Spleen (tissue), 11 donors: ENCODE results near the gene NOL9. TPM values are rescaled to one million over a fixed set of nuclear protein-coding genes. Genes with fewer than 3 reads are reported as not detected.

Source experiments
- DNase-seq: peaks from one replicate; pipeline ENCODE4 v3.0.0-alpha.2; 2020
- H3K27ac ChIP-seq, 8 donors: fragments of 200-600 bp; sonication (generic) in 7 of 8; 1 replicate in 4 of 8; 2 replicates in 4 of 8; pipeline versions ENCODE4 v1.5.0 to v1.8.0; 2016 to 2021; ENCODE audit warnings: inconsistent platforms in 4 of 8, mild to moderate bottlenecking in 4 of 8, moderate library complexity in 1 of 8
- H3K27me3 ChIP-seq, 7 donors: fragments of 200-600 bp; sonication (generic) in 6 of 7; replicated peaks in 1 of 7; 1 replicate in 4 of 7; 2 replicates in 3 of 7; pipeline versions ENCODE4 v1.5.0 to v1.8.0; 2016 to 2021; ENCODE audit warnings: inconsistent platforms in 3 of 7, mild to moderate bottlenecking in 1 of 7
- H3K36me3 ChIP-seq, 6 donors: fragments of 200-600 bp; sonication (generic) in 5 of 6; 1 replicate in 4 of 6; 2 replicates in 2 of 6; pipeline versions ENCODE4 v1.5.0 to v1.8.0; 2016 to 2021; ENCODE audit warnings: inconsistent platforms in 2 of 6
- H3K4me1 ChIP-seq, 6 donors: fragments of 200-600 bp; sonication (generic) in 5 of 6; 1 replicate in 3 of 6; 2 replicates in 3 of 6; pipeline versions ENCODE4 v1.5.0 to v1.8.0; 2016 to 2021; ENCODE audit warnings: inconsistent platforms in 3 of 6
- H3K4me3 ChIP-seq, 8 donors: fragments of 200-600 bp; sonication (generic) in 7 of 8; 1 replicate in 4 of 8; 2 replicates in 4 of 8; pipeline versions ENCODE4 v1.5.0 to v1.8.0; 2016 to 2021; ENCODE audit warnings: inconsistent platforms in 4 of 8, mild to moderate bottlenecking in 4 of 8, moderate library complexity in 2 of 8
- H3K9me3 ChIP-seq, 8 donors: fragments of 200-600 bp; sonication (generic) in 7 of 8; 1 replicate in 4 of 8; 2 replicates in 4 of 8; pipeline versions ENCODE4 v1.5.0 to v1.8.0; 2016 to 2021; ENCODE audit warnings: inconsistent platforms in 4 of 8
- POLR2A ChIP-seq, 3 donors: fragments of 450-650 bp; IDR thresholded peaks; one replicate each; pipeline ENCODE4 v1.5.1; 2017; ENCODE audit warnings: antibody characterized with exemption in 3 of 3, mild to moderate bottlenecking in 1 of 3
- POLR2AphosphoS5 ChIP-seq, 3 donors: sonication (generic); formaldehyde crosslinking; IDR thresholded peaks; one replicate each; pipeline ENCODE4 v1.5.1; 2017; ENCODE audit warnings: antibody characterized with exemption in 3 of 3
- WGBS, 5 donors: extraction: QIAGEN DNeasy Blood & Tissue Kit in 3 of 5; methylation state at CpG; one replicate each; pipeline versions ENCODE4 v1.1.5 to v1.1.7; 2013 to 2018; 5-methylcytosine and 5-hydroxymethylcytosine counted together
- intact Hi-C: fragments of 100-400 bp; cut with DNase I; formaldehyde crosslinking; loops from one replicate; pipeline ENCODE4 v1.15.0; 2023; ENCODE audit warnings: low total_unique reads
- polyA plus RNA-seq, 3 donors: library from polyadenylated mRNA; stranded (reverse); fragments of 200-250 nt; gene quantifications; one replicate each; pipeline ENCODE4 v1.2.1, GENCODE V29; 2013
- total RNA-seq, 7 donors: library from RNA; depleted of rRNA in 3 of 7; stranded (reverse); fragments of >200 nt in 3 of 7; fragmentation: NEBNext Ultra II Directional in 4 of 7; extraction: Animal tissue kit (Norgen Biotek cat#: 25700) in 4 of 7; gene quantifications; one replicate each; pipeline versions ENCODE4 v1.1.0 to v1.2.1, GENCODE V29; 2016 to 2021
- TF ChIP-seq, protein P1 (sequence below), 11 experiments: fragments of 200-600 bp in 7 of 11; fragments of 450-650 bp in 4 of 11; sonication (generic) in 4 of 11; IDR thresholded peaks in 8 of 11; conservative IDR thresholded peaks in 3 of 11; 1 replicate in 7 of 11; 2 replicates in 4 of 11; pipeline versions ENCODE4 v1.4.0 to v1.8.0; 2016 to 2021; ENCODE audit warnings: antibody characterized with exemption in 11 of 11, inconsistent platforms in 4 of 11, mild to moderate bottlenecking in 1 of 11
- donor health status: healthy with polysubstance abuse.
- donor health status: DM: no; HTN: no; CAD: no; lungs with moderate emphysema.
- donor health status: DM: no; HTN: no; CAD: no.
- donor health status: Bipolar disorder and iron deficiency.
- donor health status: healthy.
- donor health status: DM: no; HTN: no; CAD: no.
- donor health status: DM: yes; HTN: yes; CAD: no.

NOL9 gene
- total and polyA plus RNA-seq, 10 donors: 4.2 to 55.2 (median 41.2) TPM

- no peaks in the 10 kb centered on the region for H3K36me3 ChIP-seq
- intact Hi-C loops: no loop called here
- TF ChIP-seq POLR2A (IDR thresholded peaks at IDR 0.05): no peak
- H3K4me1 ChIP-seq: peaks cover 0 to 29% (median 17%) of the 10 kb centered on the region in 6 donors
- peaks cover 0 to 15% (median 0%) of the 10 kb centered on the region in 7 donors for H3K27me3 ChIP-seq
- WGBS, 5 donors: 83 to 87% (median 85%) methylated on average over 8 to 11 of the region's 11 CpGs
- no peak overlapping the region for H3K27ac ChIP-seq
- no peak for DNase-seq
- H3K4me3 ChIP-seq: no peak overlapping the region
- H3K9me3 ChIP-seq: no peaks in the 10 kb centered on the region
Measured at GRCh38 chr1:6508816-6509189, 45.5 kb downstream of the NOL9 start.

DNA sequence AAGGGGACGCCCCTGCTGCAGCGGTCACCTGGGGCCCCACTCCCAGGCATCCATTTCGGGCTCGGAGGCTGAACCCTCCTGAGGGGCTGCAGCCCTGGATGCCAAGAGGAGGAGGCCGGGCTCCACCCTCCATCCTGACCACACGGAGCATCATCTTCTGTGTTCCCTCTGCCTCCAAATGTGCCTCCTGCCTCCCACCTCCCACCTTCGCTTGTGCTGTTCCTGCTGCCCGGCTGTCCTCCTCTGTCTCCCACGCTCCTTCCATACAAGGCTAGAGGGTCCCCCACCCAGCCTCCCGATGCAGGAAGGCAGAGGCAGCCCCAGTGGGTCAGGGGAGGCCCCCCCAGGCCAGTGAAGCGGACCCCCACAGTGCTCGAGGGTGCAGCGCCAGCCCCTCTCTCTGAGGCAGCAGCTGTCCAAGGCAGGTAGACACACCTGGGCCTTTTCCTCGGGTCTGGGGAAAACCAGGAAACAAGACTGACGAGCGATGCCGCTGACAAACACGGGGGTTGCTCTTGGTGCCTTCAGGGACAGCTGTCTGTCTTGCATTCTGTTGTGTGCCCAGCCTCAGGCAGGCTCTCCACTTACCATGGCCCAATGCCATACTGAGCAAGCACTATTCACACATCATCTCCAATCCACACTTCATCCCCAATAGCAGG is 46.0 kb downstream of the NOL9 start:
- H3K9me3 ChIP-seq: no peaks in the 10 kb centered on the region
- H3K4me3 ChIP-seq: no peak overlapping the region
- peaks cover 0 to 31% (median 17%) of the 10 kb centered on the region in 6 donors for H3K4me1 ChIP-seq
- no peak for DNase-seq
- H3K36me3 ChIP-seq: no peaks in the 10 kb centered on the region
- 82 to 91% (median 85%) methylated on average over 13 to 18 of the region's 18 CpGs for WGBS, 5 donors
- TF ChIP-seq POLR2AphosphoS5 (IDR thresholded peaks at IDR 0.05): no peak
- no peak for TF ChIP-seq POLR2A (IDR thresholded peaks at IDR 0.05)
- TF ChIP-seq, protein P1, sequence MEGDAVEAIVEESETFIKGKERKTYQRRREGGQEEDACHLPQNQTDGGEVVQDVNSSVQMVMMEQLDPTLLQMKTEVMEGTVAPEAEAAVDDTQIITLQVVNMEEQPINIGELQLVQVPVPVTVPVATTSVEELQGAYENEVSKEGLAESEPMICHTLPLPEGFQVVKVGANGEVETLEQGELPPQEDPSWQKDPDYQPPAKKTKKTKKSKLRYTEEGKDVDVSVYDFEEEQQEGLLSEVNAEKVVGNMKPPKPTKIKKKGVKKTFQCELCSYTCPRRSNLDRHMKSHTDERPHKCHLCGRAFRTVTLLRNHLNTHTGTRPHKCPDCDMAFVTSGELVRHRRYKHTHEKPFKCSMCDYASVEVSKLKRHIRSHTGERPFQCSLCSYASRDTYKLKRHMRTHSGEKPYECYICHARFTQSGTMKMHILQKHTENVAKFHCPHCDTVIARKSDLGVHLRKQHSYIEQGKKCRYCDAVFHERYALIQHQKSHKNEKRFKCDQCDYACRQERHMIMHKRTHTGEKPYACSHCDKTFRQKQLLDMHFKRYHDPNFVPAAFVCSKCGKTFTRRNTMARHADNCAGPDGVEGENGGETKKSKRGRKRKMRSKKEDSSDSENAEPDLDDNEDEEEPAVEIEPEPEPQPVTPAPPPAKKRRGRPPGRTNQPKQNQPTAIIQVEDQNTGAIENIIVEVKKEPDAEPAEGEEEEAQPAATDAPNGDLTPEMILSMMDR (IDR thresholded peaks at IDR 0.05 in 8 of 11, conservative IDR thresholded peaks at IDR 0.05 in 3 of 11): no peak
- H3K27me3 ChIP-seq: peaks cover 0 to 15% (median 0%) of the 10 kb centered on the region in 7 donors
- no peak overlapping the region for H3K27ac ChIP-seq
- intact Hi-C loops: no loop called here

GRCh38 chr1:6507461-6507911 is 46.8 kb downstream of the NOL9 start:
- H3K4me1 ChIP-seq: peaks cover 7 to 38% (median 25%) of the 10 kb centered on the region in 6 donors
- H3K27ac ChIP-seq: no peak overlapping the region
- intact Hi-C loops: no loop called here
- peaks cover 0 to 16% (median 0%) of the 10 kb centered on the region in 7 donors for H3K27me3 ChIP-seq
- no peak overlapping the region for H3K4me3 ChIP-seq
- no peaks in the 10 kb centered on the region for H3K36me3 ChIP-seq
- TF ChIP-seq, protein P1 (IDR thresholded peaks at IDR 0.05 in 8 of 11, conservative IDR thresholded peaks at IDR 0.05 in 3 of 11): no peak
- no peak for TF ChIP-seq POLR2AphosphoS5 (IDR thresholded peaks at IDR 0.05)
- no peak for TF ChIP-seq POLR2A (IDR thresholded peaks at IDR 0.05)
- no peak for DNase-seq
- WGBS, 5 donors: 64 to 95% (median 83%) methylated on average over 4 to 12 of the region's 12 CpGs
- no peaks in the 10 kb centered on the region for H3K9me3 ChIP-seq

- intact Hi-C loops: no loop called here
- no peak overlapping the region for H3K4me3 ChIP-seq
- H3K9me3 ChIP-seq: no peaks in the 10 kb centered on the region
- 50 to 62% (median 54%) methylated on average over 7 of the region's 7 CpGs for WGBS, 5 donors
- no peak overlapping the region for H3K27ac ChIP-seq
- TF ChIP-seq, protein P1 (IDR thresholded peaks at IDR 0.05 in 8 of 11, conservative IDR thresholded peaks at IDR 0.05 in 3 of 11): no peak
- TF ChIP-seq POLR2AphosphoS5 (IDR thresholded peaks at IDR 0.05): peak in 1 of 3 donors; percentile 21
- H3K4me1 ChIP-seq: peaks cover 10 to 42% (median 29%) of the 10 kb centered on the region in 6 donors
- no peak for DNase-seq
- no peaks in the 10 kb centered on the region for H3K36me3 ChIP-seq
- H3K27me3 ChIP-seq: peaks cover 0 to 19% (median 0%) of the 10 kb centered on the region in 7 donors
Measured at GRCh38 chr1:6507037-6507428, 47.3 kb downstream of the NOL9 start.
